HepG2 (cell line): ENCODE data around the gene BARX2. TPM values are rescaled to one million over a fixed set of nuclear protein-coding genes. Genes with fewer than 3 reads are reported as not detected.
A peak's percentile ranks its signal among the peaks of the same experiment; 100 is the strongest.

Experiments
- ATF2 ChIP-seq: sonication (generic); formaldehyde crosslinking; IDR thresholded peaks from 2 replicates; pipeline ENCODE4 v1.4.0; 2020; ENCODE audit warnings: missing genetic modification reagents
- E2F1 ChIP-seq: sonication (generic); formaldehyde crosslinking; IDR thresholded peaks from 2 replicates; pipeline ENCODE4 v1.5.0; 2020; ENCODE audit warnings: missing genetic modification reagents
- FOXA3 ChIP-seq: IDR thresholded peaks from 2 replicates; pipeline ENCODE4 v1.6.1; 2016; ENCODE audit warnings: missing genetic modification reagents, missing compliant biosample characterization
- IRF9 ChIP-seq: sonication (generic); formaldehyde crosslinking; IDR thresholded peaks from 2 replicates; pipeline ENCODE4 v1.8.0; 2022; ENCODE audit warnings: missing genetic modification reagents, mild to moderate bottlenecking, borderline replicate concordance
- MAZ ChIP-seq, 2 experiments: sonication (generic) in 1 of 2; formaldehyde crosslinking in 1 of 2; IDR thresholded peaks; 2 replicates each; pipeline versions ENCODE4 v1.5.0 to v1.6.1; 2012 to 2020; ENCODE audit warnings: low read depth in 2 of 2, mild to moderate bottlenecking in 2 of 2, borderline replicate concordance in 1 of 2, improper control_type of control experiment in 1 of 2, low read length in 1 of 2, missing genetic modification reagents in 1 of 2, moderate library complexity in 1 of 2
- MED13 ChIP-seq: sonication (generic); formaldehyde crosslinking; IDR thresholded peaks from 2 replicates; pipeline ENCODE4 v1.5.0; 2020; ENCODE audit warnings: missing genetic modification reagents
- NKX3-1 ChIP-seq: sonication (generic); formaldehyde crosslinking; IDR thresholded peaks from 2 replicates; pipeline ENCODE4 v1.5.0; 2020; ENCODE audit warnings: missing genetic modification reagents
- PHF5A ChIP-seq: IDR thresholded peaks from one replicate; pipeline ENCODE4 v1.6.1; 2018; ENCODE audit warnings: low read depth, missing genetic modification reagents; ENCODE audit not compliant: unreplicated experiment
- RXRB ChIP-seq: IDR thresholded peaks from 2 replicates; pipeline ENCODE4 v1.6.1; 2016; ENCODE audit warnings: borderline replicate concordance, missing genetic modification reagents, missing compliant biosample characterization
- SOX13 ChIP-seq, 3 experiments: fragments of 450-650 bp in 1 of 3; sonication (generic) in 1 of 3; formaldehyde crosslinking in 1 of 3; IDR thresholded peaks in 2 of 3; conservative IDR thresholded peaks in 1 of 3; 2 replicates each; pipeline versions ENCODE4 v1.5.0 to v1.6.1; 2016 to 2020; ENCODE audit warnings: antibody characterized with exemption in 1 of 3, mild to moderate bottlenecking in 1 of 3, missing compliant biosample characterization in 1 of 3, missing genetic modification reagents in 1 of 3, moderate library complexity in 1 of 3
- ZBTB1 ChIP-seq: sonication (generic); formaldehyde crosslinking; IDR thresholded peaks from 2 replicates; pipeline ENCODE4 v1.4.0; 2020; ENCODE audit warnings: missing genetic modification reagents, borderline replicate concordance
- ZBTB49 ChIP-seq: sonication (generic); formaldehyde crosslinking; IDR thresholded peaks from 2 replicates; pipeline ENCODE4 v1.4.0; 2020; ENCODE audit warnings: missing genetic modification reagents, borderline replicate concordance
- ZFP37 ChIP-seq: sonication (generic); formaldehyde crosslinking; IDR thresholded peaks from 2 replicates; pipeline ENCODE4 v1.4.0; 2020; ENCODE audit warnings: missing genetic modification reagents, borderline replicate concordance
- ZNF280D ChIP-seq: sonication (generic); formaldehyde crosslinking; IDR thresholded peaks from 2 replicates; pipeline ENCODE4 v1.5.1; 2020; ENCODE audit warnings: mild to moderate bottlenecking, missing genetic modification reagents
- ZNF296 ChIP-seq: sonication (generic); formaldehyde crosslinking; conservative IDR thresholded peaks from 2 replicates; pipeline ENCODE4 v1.5.0; 2020; ENCODE audit warnings: mild to moderate bottlenecking, missing genetic modification reagents
- ZNF558 ChIP-seq: sonication (generic); formaldehyde crosslinking; IDR thresholded peaks from 2 replicates; pipeline ENCODE4 v1.9.0; 2022; ENCODE audit warnings: mild to moderate bottlenecking, missing genetic modification reagents, borderline replicate concordance
- ZNF746 ChIP-seq: sonication (generic); formaldehyde crosslinking; IDR thresholded peaks from 2 replicates; pipeline ENCODE4 v1.8.0; 2022; ENCODE audit warnings: mild to moderate bottlenecking, missing genetic modification reagents
- ZNF776 ChIP-seq: sonication (generic); formaldehyde crosslinking; IDR thresholded peaks from 2 replicates; pipeline ENCODE4 v1.4.0; 2020; ENCODE audit warnings: mild to moderate bottlenecking, missing genetic modification reagents
- polyA plus RNA-seq, 8 experiments: library from polyadenylated mRNA; depleted of rRNA in 3 of 8; stranded (reverse) in 7 of 8; unstranded in 1 of 8; fragments of >200 nt; fragmentation: Illumina TruSeq in 4 of 8; extraction: Trizol in 4 of 8; gene quantifications; 2 replicates each; pipeline versions ENCODE4 v1.2.1 to v1.2.3, GENCODE V29; 2011 to 2016; ENCODE audit warnings: low read depth in 4 of 8, missing spikeins in 1 of 8, mixed read lengths in 1 of 8; ENCODE audit not compliant: insufficient read depth in 1 of 8
- total RNA-seq, 5 experiments: library from RNA; depleted of rRNA; stranded (reverse); fragments of >200 nt; fragmentation: Illumina TruSeq; extraction: Trizol; gene quantifications; 2 replicates each; pipeline ENCODE4 v1.2.3, GENCODE V29; 2016; ENCODE audit warnings: low read depth in 1 of 5
- TF ChIP-seq, protein P1 (sequence below): sonication (generic); formaldehyde crosslinking; IDR thresholded peaks from 2 replicates; pipeline ENCODE4 v1.8.1; 2023; ENCODE audit warnings: mild to moderate bottlenecking, moderate library complexity, missing genetic modification reagents

The BARX2 gene
- total and polyA plus RNA-seq, 2 of the 13 experiments (the other 11 are each of a cell fraction or from before 2014, with no cell fraction given) = not detected

DNA sequence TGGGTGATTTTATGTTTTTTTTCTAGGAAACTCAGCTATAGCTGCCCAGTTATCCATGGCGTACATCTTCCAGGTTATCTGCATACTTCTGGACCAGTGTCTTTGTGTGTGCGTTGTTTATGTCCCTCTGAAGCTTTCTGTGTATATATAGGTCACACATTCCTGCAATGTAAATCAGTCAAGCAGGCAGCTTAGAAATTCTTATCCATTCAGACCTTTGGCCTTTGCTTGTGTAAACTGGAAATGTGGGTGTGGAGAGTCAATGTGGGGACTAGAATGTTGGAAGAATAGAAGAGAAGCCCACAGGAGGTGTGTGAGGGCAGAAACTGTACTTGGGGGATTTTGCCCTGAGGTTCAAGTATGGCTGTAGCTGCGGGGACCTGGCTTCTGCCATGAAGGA is 51.7 kb downstream of the BARX2 start (continued):
- TF ChIP-seq ZNF558 (CRISPR knock-in tag) (no peak), ZNF296 (CRISPR knock-in tag) (no peak), NKX3-1 (CRISPR knock-in tag) (no peak), ZNF280D (CRISPR knock-in tag) (0 out of 2 replicates have a peak, but pooled peaks have one; percentile 34), ZNF746 (no peak), MAZ (IDR thresholded peaks at IDR 0.05; ENCODE audit: borderline replicate concordance, low read depth, low read length) (no peak), MAZ (CRISPR knock-in tag; IDR thresholded peaks at IDR 0.05; ENCODE audit: low read depth) (no peak), ZBTB49 (CRISPR knock-in tag) (no peak), ZBTB1 (CRISPR knock-in tag) (no peak), PHF5A (CRISPR knock-in tag) (no peak), RXRB (CRISPR knock-in tag) (peak; percentile 38; the same call in 1 of the 2 replicates), ZNF776 (CRISPR knock-in tag) (no peak), SOX13 (IDR thresholded peaks at IDR 0.05) (no peak), SOX13 (CRISPR knock-in tag; conservative IDR thresholded peaks at IDR 0.05 in 1 of 2, IDR thresholded peaks at IDR 0.05 in 1 of 2) (no peak), MED13 (CRISPR knock-in tag) (no peak), ATF2 (no peak), E2F1 (CRISPR knock-in tag) (no peak), ZFP37 (CRISPR knock-in tag) (no peak), IRF9 (CRISPR knock-in tag) (no peak), FOXA3 (CRISPR knock-in tag) (peak; percentile 58)
- TF ChIP-seq, protein P1, sequence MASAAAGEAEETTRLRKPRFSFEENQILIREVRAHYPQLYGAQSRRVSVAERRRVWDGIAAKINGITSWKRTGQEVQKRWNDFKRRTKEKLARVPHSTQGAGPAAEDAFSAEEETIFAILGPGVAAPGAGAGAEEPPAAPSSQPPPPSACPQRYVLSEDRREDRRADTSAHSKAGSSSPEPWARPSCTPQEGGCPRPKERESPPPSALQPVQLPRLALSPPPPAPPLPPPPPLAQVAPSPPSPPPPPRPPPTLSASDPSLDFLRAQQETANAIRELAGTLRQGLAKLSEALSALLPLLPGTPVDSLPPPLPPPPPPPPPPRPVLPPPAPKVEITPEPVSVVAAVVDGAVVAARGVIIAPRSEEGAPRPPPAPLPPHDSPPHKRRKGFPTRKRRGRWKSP (CRISPR knock-in tag) = no peak
